Fibroblast of lung (primary cell): Measurements from ENCODE around the gene KIF19. TPM values are rescaled to one million over a fixed set of nuclear protein-coding genes. Genes with fewer than 3 reads are reported as not detected.
"Not testable (repeated sequence)": the region's sequence is repeated elsewhere in the genome, so short reads cannot be mapped to it uniquely, and the experiment has no call there.

Experiments used
- DNase-seq, 2 donors: peaks; one replicate each; pipeline versions ENCODE4 v3.0.0 to v3.0.0-alpha.2; 2010; ENCODE audit warnings: low read depth in 2 of 2
- H2AFZ ChIP-seq: 2 replicates; pipeline ENCODE4 v1.5.1; 2012; ENCODE audit warnings: low read length, control low read depth, inconsistent platforms
- H3K27ac ChIP-seq: 2 replicates; pipeline ENCODE4 v1.5.1; 2011; ENCODE audit warnings: low read length, control low read depth; ENCODE audit not compliant: insufficient read depth
- H3K27me3 ChIP-seq: 2 replicates; pipeline ENCODE4 v1.5.1; 2011; ENCODE audit warnings: mild to moderate bottlenecking, low read length; ENCODE audit not compliant: control insufficient read depth, insufficient read depth
- H3K36me3 ChIP-seq: 2 replicates; pipeline ENCODE4 v1.5.1; 2011; ENCODE audit warnings: low read length; ENCODE audit not compliant: control insufficient read depth, insufficient read depth
- H3K4me1 ChIP-seq: 2 replicates; pipeline ENCODE4 v1.5.1; 2011; ENCODE audit warnings: low read length; ENCODE audit not compliant: control insufficient read depth, insufficient read depth; ENCODE audit errors: extremely low read depth
- H3K4me2 ChIP-seq: 2 replicates; pipeline ENCODE4 v1.5.1; 2011; ENCODE audit warnings: low read length, control low read depth; ENCODE audit not compliant: insufficient read depth; ENCODE audit errors: extremely low read depth
- H3K4me3 ChIP-seq, 4 experiments: fragments of 200-600 bp in 1 of 4; sonication (generic) in 1 of 4; replicated peaks in 1 of 4; 2 replicates each; pipeline ENCODE4 v1.5.1; 2011 to 2016; ENCODE audit warnings: low read length in 4 of 4, low read depth in 3 of 4, mild to moderate bottlenecking in 3 of 4, control low read depth in 2 of 4, inconsistent platforms in 1 of 4, mixed read lengths in 1 of 4; ENCODE audit not compliant: insufficient read depth in 1 of 4; ENCODE audit errors: control extremely low read depth in 1 of 4
- H3K79me2 ChIP-seq: 2 replicates; pipeline ENCODE4 v1.5.1; 2012; ENCODE audit warnings: mild to moderate bottlenecking, low read length, inconsistent platforms; ENCODE audit not compliant: control insufficient read depth, insufficient read depth
- H3K9ac ChIP-seq: 2 replicates; pipeline ENCODE4 v1.5.1; 2011; ENCODE audit warnings: mild to moderate bottlenecking, low read length, control low read depth; ENCODE audit not compliant: insufficient read depth
- H3K9me3 ChIP-seq: 2 replicates; pipeline ENCODE4 v1.5.1; 2012; ENCODE audit warnings: low read depth, low read length; ENCODE audit not compliant: control insufficient read depth, insufficient read depth
- H4K20me1 ChIP-seq: 2 replicates; pipeline ENCODE4 v1.5.1; 2011; ENCODE audit warnings: low read length; ENCODE audit not compliant: control insufficient read depth, insufficient read depth; ENCODE audit errors: extremely low read depth
- CTCF ChIP-seq, 2 donors: IDR thresholded peaks in 1 of 2; conservative IDR thresholded peaks in 1 of 2; 1 replicate in 1 of 2; 2 replicates in 1 of 2; pipeline ENCODE4 v1.5.1; 2011 to 2012; ENCODE audit warnings: low read length in 2 of 2, control low read depth in 1 of 2, inconsistent platforms in 1 of 2, low read depth in 1 of 2, mild to moderate bottlenecking in 1 of 2
- EZH2 ChIP-seq: IDR thresholded peaks from 2 replicates; pipeline ENCODE4 v1.5.1; 2012; ENCODE audit warnings: low read length, control low read depth, mild to moderate bottlenecking; ENCODE audit errors: missing control alignments
- polyA plus RNA-seq, 2 donors: library from polyadenylated mRNA; depleted of rRNA in 1 of 2; stranded (reverse) in 1 of 2; unstranded in 1 of 2; fragments of >200 nt; gene quantifications; 2 replicates each; pipeline ENCODE4 v1.2.1, GENCODE V29; 2011 to 2012; ENCODE audit warnings: missing spikeins in 1 of 2
- total RNA-seq: library from RNA; depleted of rRNA; stranded (reverse); fragments of >200 nt; gene quantifications from 2 replicates; pipeline ENCODE4 v1.2.1, GENCODE V29; 2014

Gene KIF19
- total and polyA plus RNA-seq, 2 donors (not counting 1 experiment from before 2014, with no cell fraction given): under 0.01 TPM; not detected in 1

GRCh38 chr17:74280093-74280513, 45.9 kb upstream of the KIF19 start:
- no peak for DNase-seq
- H3K9me3 ChIP-seq: no peaks in the 10 kb centered on the region

GRCh38 chr17:74281799-74282198, 44.2 kb upstream of the KIF19 start:
- H3K4me2 ChIP-seq: no peak overlapping the region
- no peak overlapping the region for H3K27ac ChIP-seq
- H3K27me3 ChIP-seq: no peaks in the 10 kb centered on the region
- H3K9ac ChIP-seq: no peak overlapping the region
- TF ChIP-seq EZH2 (no peak), CTCF (conservative IDR thresholded peaks at IDR 0.05 in 1 of 2, IDR thresholded peaks at IDR 0.05 in 1 of 2; ENCODE audit: low read depth in 1 of 2, low read length in 2 of 2) (no peak)
- no peak overlapping the region for H3K4me3 ChIP-seq
- no peaks in the 10 kb centered on the region for H3K36me3 ChIP-seq
- H4K20me1 ChIP-seq: no peaks in the 10 kb centered on the region
- no peaks in the 10 kb centered on the region for H3K79me2 ChIP-seq
- no peak for DNase-seq
- H2AFZ ChIP-seq: no peak overlapping the region
- no peaks in the 10 kb centered on the region for H3K4me1 ChIP-seq
- no peaks in the 10 kb centered on the region for H3K9me3 ChIP-seq

More at GRCh38 chr17:74280093-74280513, 45.9 kb upstream of the KIF19 start:
- Histone ChIP-seq H4K20me1 (no peaks in the 10 kb centered on the region), H3K4me1 (no peaks in the 10 kb centered on the region), H2AFZ (no peak overlapping the region), H3K27ac (no peak overlapping the region), H3K79me2 (no peaks in the 10 kb centered on the region), H3K9ac (no peak overlapping the region), H3K36me3 (no peaks in the 10 kb centered on the region), H3K4me3 (no peak overlapping the region), H3K27me3 (no peaks in the 10 kb centered on the region), H3K4me2 (no peak overlapping the region)
- TF ChIP-seq EZH2: no peak
- TF ChIP-seq CTCF (conservative IDR thresholded peaks at IDR 0.05 in 1 of 2, IDR thresholded peaks at IDR 0.05 in 1 of 2; ENCODE audit: low read depth in 1 of 2, low read length in 2 of 2): no peak

GRCh38 chr17:74282274-74282586, 43.8 kb upstream of the KIF19 start:
- H3K4me3 ChIP-seq, H2AFZ ChIP-seq, H3K9ac ChIP-seq, H4K20me1 ChIP-seq, H3K27me3 ChIP-seq, H3K36me3 ChIP-seq, H3K79me2 ChIP-seq, H3K4me2 ChIP-seq, H3K27ac ChIP-seq, DNase-seq, H3K4me1 ChIP-seq, H3K9me3 ChIP-seq: not testable (repeated sequence)
